Measurements from ENCODE around the gene MEGF8.
A peak's percentile ranks its signal among the peaks of the same experiment; 100 is the strongest.

MEGF8 gene

GRCh38 chr19:42287017-42287826 lies 38.2 kb upstream of the MEGF8 start:
- no peak for DNase-seq

- no peak for DNase-seq
These were observed 37.7 kb upstream of the MEGF8 start for GRCh38 chr19:42287827-42288107.

- no peak for DNase-seq
These were observed 37.0 kb upstream of the MEGF8 start for GRCh38 chr19:42288387-42288786.

GRCh38 chr19:42288881-42289555 lies 36.4 kb upstream of the MEGF8 start:
- DNase-seq, result no peak

GRCh38 chr19:42289556-42290041 lies 35.8 kb upstream of the MEGF8 start:
- no peak for DNase-seq

- DNase-seq, result no peak
These were observed 35.3 kb upstream of the MEGF8 start for GRCh38 chr19:42290136-42290522.

- peak; percentile 60 for DNase-seq
These were observed 34.7 kb upstream of the MEGF8 start for GRCh38 chr19:42290523-42291434.

- no peak for DNase-seq
These were observed 34.0 kb upstream of the MEGF8 start for GRCh38 chr19:42291435-42291810.

GRCh38 chr19:42292042-42292960 lies 33.1 kb upstream of the MEGF8 start:
- no peak for DNase-seq

- no peak for DNase-seq
These were observed 32.5 kb upstream of the MEGF8 start for GRCh38 chr19:42292963-42293362.

- DNase-seq, result no peak
These were observed 31.9 kb upstream of the MEGF8 start for GRCh38 chr19:42293540-42293939.

- no peak for DNase-seq
These were observed 31.5 kb upstream of the MEGF8 start for GRCh38 chr19:42293948-42294347.

- no peak for DNase-seq
These were observed 30.8 kb upstream of the MEGF8 start for GRCh38 chr19:42294471-42295137.

- DNase-seq, result no peak
These were observed 30.1 kb upstream of the MEGF8 start for GRCh38 chr19:42295342-42295741.

- DNase-seq, result peak; percentile 92
These were observed 29.5 kb upstream of the MEGF8 start for GRCh38 chr19:42295831-42296525.

- no peak for DNase-seq
These were observed 28.4 kb upstream of the MEGF8 start for GRCh38 chr19:42297039-42297438.

- peak; percentile 51 for DNase-seq
These were observed 23.7 kb upstream of the MEGF8 start, which contains the start of gene PRR19 for GRCh38 chr19:42301646-42302203. PRR19 (plus strand) TSS chr19:42302132; CDS start chr19:42309585, 7,453 bp downstream.

GRCh38 chr19:42303101-42303464 lies 22.4 kb upstream of the MEGF8 start:
- DNase-seq, result no peak

- no peak for DNase-seq
These were observed 21.6 kb upstream of the MEGF8 start for GRCh38 chr19:42303876-42304275.

- DNase-seq, result no peak
These were observed 18.8 kb upstream of the MEGF8 start for GRCh38 chr19:42306646-42307045.

GRCh38 chr19:42309686-42310085 lies 15.7 kb upstream of the MEGF8 start:
- DNase-seq, result no peak
